Osteoblast (primary cell): Measurements from ENCODE around the gene GPRIN2. TPM values are rescaled to one million over a fixed set of nuclear protein-coding genes. Genes with fewer than 3 reads are reported as not detected.
"Not testable (repeated sequence)": the region's sequence is repeated elsewhere in the genome, so short reads cannot be mapped to it uniquely, and the experiment has no call there.

ENCODE experiments used
- DNase-seq: peaks from one replicate; pipeline ENCODE4 v3.0.0; 2011; ENCODE audit warnings: low spot score, mixed read lengths; ENCODE audit not compliant: insufficient read length; ENCODE audit errors: missing footprints
- H2AFZ ChIP-seq: 2 replicates; pipeline ENCODE4 v1.6.0; 2011; ENCODE audit warnings: mild to moderate bottlenecking, low read length
- H3K27ac ChIP-seq: 2 replicates; pipeline ENCODE4 v1.5.1; 2011; ENCODE audit warnings: mild to moderate bottlenecking, low read depth, low read length, moderate library complexity
- H3K27me3 ChIP-seq: 2 replicates; pipeline ENCODE4 v1.6.0; 2012; ENCODE audit warnings: mild to moderate bottlenecking, control low read depth, inconsistent platforms, low read length, moderate library complexity; ENCODE audit not compliant: insufficient read depth
- H3K36me3 ChIP-seq: 2 replicates; pipeline ENCODE4 v1.5.1; 2011; ENCODE audit warnings: mild to moderate bottlenecking, low read length, control low read depth, moderate library complexity; ENCODE audit not compliant: insufficient read depth
- H3K4me1 ChIP-seq: 2 replicates; pipeline ENCODE4 v1.5.1; 2011; ENCODE audit warnings: mild to moderate bottlenecking, low read length, control low read depth, moderate library complexity; ENCODE audit not compliant: insufficient read depth
- H3K4me2 ChIP-seq: 2 replicates; pipeline ENCODE4 v1.6.0; 2011; ENCODE audit warnings: mild to moderate bottlenecking, low read length; ENCODE audit not compliant: insufficient read depth
- H3K4me3 ChIP-seq: fragments of 200-600 bp; sonication (generic); 3 replicates; pipeline ENCODE4 v1.5.1; 2012; ENCODE audit warnings: mild to moderate bottlenecking, low read length, inconsistent platforms; ENCODE audit not compliant: insufficient read depth
- H3K79me2 ChIP-seq: 2 replicates; pipeline ENCODE4 v1.6.0; 2012; ENCODE audit warnings: mild to moderate bottlenecking, low read length, control low read depth, inconsistent platforms; ENCODE audit not compliant: insufficient read depth
- H3K9me3 ChIP-seq: 2 replicates; pipeline ENCODE4 v1.5.1; 2011; ENCODE audit warnings: low read depth, low read length, control low read depth
- H4K20me1 ChIP-seq: 2 replicates; pipeline ENCODE4 v1.6.0; 2012; ENCODE audit warnings: mild to moderate bottlenecking, low read length, control low read depth; ENCODE audit not compliant: insufficient read depth
- CTCF ChIP-seq: IDR thresholded peaks from 2 replicates; pipeline ENCODE4 v1.5.1; 2011; ENCODE audit warnings: mild to moderate bottlenecking, low read depth, low read length, moderate library complexity; ENCODE audit errors: extremely low read depth
- total RNA-seq: library from RNA; depleted of rRNA; stranded (reverse); fragments of >200 nt; gene quantifications from 2 replicates; pipeline ENCODE4 v1.2.3, GENCODE V29; 2012

GPRIN2 gene
- not detected in 2 replicates for total RNA-seq

DNA sequence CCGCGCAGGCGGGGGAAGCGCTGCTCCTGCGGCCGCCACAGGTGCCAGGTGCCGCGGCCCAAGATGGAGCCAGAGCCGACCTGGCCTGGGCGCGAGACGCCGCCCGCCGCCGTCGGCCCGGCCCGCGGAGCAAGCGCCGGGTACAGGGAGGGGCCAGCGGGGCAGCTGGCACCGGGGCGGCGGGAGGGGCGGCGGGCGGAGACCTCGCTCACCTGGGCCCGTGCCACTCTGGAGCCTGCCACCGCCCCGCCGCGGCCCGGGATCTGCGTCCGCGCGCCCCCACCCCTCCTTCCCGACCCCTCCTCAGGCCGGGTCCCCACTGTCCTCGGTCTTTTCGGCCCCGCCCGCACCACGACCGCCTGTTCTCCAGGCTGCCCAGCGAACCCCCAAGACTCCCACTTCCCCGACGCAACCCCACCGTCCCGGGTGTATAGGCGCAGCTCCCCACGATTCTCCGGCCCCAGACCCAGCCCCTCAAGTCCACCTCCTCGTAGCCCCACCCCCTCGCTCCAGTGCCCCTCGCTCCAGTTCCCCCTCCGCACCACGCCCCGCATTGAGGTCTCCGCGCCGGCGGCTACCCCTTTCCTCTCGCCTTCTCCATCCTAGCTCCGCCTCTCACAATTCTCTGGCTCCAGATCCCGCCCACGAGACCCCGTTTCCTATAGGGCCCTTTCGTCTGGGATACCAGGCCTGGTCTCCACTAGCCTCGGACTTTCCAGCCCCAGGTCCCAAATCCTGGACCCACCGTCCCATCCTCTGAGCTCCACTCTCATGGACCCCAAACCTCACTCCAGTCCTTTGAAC, at the start of gene GPRIN2:
Gene GPRIN2 (minus strand): TSS at position 144 of the 804 bp plus-strand sequence. CDS start 5,922 bp downstream, outside the sequence.
- peak; percentile 84 for DNase-seq
- H3K4me2 ChIP-seq = no peak within 1 kb of the TSS
- H3K27me3 ChIP-seq = peaks cover 65% of the 10 kb centered on the region
- no peaks in the 10 kb centered on the region for H3K79me2 ChIP-seq
- peaks cover 4% of the 10 kb centered on the region for H4K20me1 ChIP-seq
- no peak within 1 kb of the TSS for H2AFZ ChIP-seq
- H3K27ac ChIP-seq = no peak within 1 kb of the TSS
- H3K4me3 ChIP-seq = no peak within 1 kb of the TSS
- H3K36me3 ChIP-seq = no peaks in the 10 kb centered on the region
- H3K9me3 ChIP-seq = no peaks in the 10 kb centered on the region
- H3K4me1 ChIP-seq = no peaks in the 10 kb centered on the region
- TF ChIP-seq CTCF = no peak

DNA sequence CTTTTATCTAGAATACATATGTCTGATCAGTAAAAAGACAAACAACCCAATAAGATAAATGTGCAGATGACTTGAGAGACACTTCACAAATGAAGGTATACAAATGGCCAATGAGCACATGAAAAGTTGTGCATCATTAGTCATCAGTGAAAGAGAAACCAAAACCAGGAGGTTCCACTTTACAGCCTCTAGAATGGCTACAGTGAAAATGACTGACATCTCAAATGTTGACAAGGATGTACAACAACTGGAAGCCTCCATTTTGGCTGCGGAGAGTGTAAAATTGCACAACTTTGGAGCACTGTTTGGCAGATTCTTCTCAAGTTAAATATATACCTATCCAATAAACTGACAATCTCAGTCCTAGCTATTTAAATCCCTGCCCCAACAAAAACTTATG, 44.1 kb upstream of the GPRIN2 start:
- not testable (repeated sequence) for H3K36me3 ChIP-seq, H3K9me3 ChIP-seq, H3K27me3 ChIP-seq, H3K4me3 ChIP-seq, H3K79me2 ChIP-seq, H4K20me1 ChIP-seq, DNase-seq, H3K4me1 ChIP-seq, H3K4me2 ChIP-seq, H3K27ac ChIP-seq, H2AFZ ChIP-seq

GRCh38 chr10:46597616-46598246, 41.3 kb upstream of the GPRIN2 start:
- H3K4me3 ChIP-seq = peak overlapping the region; percentile 54

GRCh38 chr10:46596570-46596969, 40.1 kb upstream of the GPRIN2 start:
- H2AFZ ChIP-seq, H3K79me2 ChIP-seq, H3K27me3 ChIP-seq, H3K9me3 ChIP-seq, H3K36me3 ChIP-seq, H3K27ac ChIP-seq, H3K4me2 ChIP-seq, H3K4me3 ChIP-seq, H3K4me1 ChIP-seq, DNase-seq, H4K20me1 ChIP-seq: not testable (repeated sequence)

More at GRCh38 chr10:46597616-46598246, 41.3 kb upstream of the GPRIN2 start:
- H3K4me1 ChIP-seq, H3K27ac ChIP-seq, H4K20me1 ChIP-seq, H3K36me3 ChIP-seq, DNase-seq, H2AFZ ChIP-seq, H3K79me2 ChIP-seq, H3K27me3 ChIP-seq, H3K9me3 ChIP-seq: not testable (repeated sequence)
- peak overlapping the region; percentile 55 for H3K4me2 ChIP-seq

DNA sequence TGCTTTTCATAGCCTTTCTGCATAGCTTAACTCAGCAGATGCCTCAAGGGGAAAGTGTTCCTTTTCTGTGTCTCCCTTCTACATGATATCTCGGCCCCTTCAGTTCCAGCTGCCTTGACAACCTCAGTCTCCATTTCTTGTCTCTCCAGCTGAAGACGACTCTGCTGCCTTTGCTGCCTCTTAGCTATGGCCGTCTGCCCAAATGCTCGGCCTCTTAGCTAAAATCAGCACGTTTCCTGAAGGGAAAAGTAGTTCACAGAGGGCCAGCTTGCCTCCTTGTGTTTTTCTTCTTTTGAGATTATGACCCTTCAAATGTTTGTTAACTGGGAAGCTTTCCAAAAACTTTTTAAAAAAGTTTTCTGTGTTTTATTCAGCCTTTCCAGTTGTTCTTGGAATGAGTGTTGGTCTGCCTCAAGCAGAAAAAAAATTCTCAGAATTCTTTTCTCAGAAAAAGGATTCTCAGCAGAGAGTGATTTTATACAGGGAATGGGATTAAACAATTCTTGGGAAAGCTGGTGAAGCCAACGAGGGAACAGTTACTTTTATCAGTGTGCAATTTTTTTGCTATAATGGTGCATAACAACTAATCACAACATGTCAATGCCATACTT, 38.1 kb upstream of the GPRIN2 start:
- H3K4me2 ChIP-seq, H3K4me1 ChIP-seq, H4K20me1 ChIP-seq, H3K4me3 ChIP-seq, H3K9me3 ChIP-seq, H2AFZ ChIP-seq, H3K79me2 ChIP-seq, H3K36me3 ChIP-seq, H3K27ac ChIP-seq, DNase-seq, H3K27me3 ChIP-seq: not testable (repeated sequence)

GRCh38 chr10:46593307-46593706, 36.8 kb upstream of the GPRIN2 start:
- not testable (repeated sequence) for H3K4me2 ChIP-seq, H3K4me1 ChIP-seq, H3K79me2 ChIP-seq, H3K9me3 ChIP-seq, H3K27ac ChIP-seq, H2AFZ ChIP-seq, H3K36me3 ChIP-seq, DNase-seq, H3K4me3 ChIP-seq, H3K27me3 ChIP-seq, H4K20me1 ChIP-seq

- H3K27ac ChIP-seq, H2AFZ ChIP-seq, H3K4me2 ChIP-seq, DNase-seq, H3K4me3 ChIP-seq, H3K79me2 ChIP-seq, H3K4me1 ChIP-seq, H3K9me3 ChIP-seq, H3K36me3 ChIP-seq, H4K20me1 ChIP-seq, H3K27me3 ChIP-seq: not testable (repeated sequence)
These were observed 34.6 kb upstream of the GPRIN2 start for GRCh38 chr10:46591053-46591452.

- H3K79me2 ChIP-seq, H3K9me3 ChIP-seq, H4K20me1 ChIP-seq, H3K4me1 ChIP-seq, DNase-seq, H3K4me2 ChIP-seq, H3K27me3 ChIP-seq, H3K4me3 ChIP-seq, H3K36me3 ChIP-seq, H2AFZ ChIP-seq, H3K27ac ChIP-seq: not testable (repeated sequence)
These were observed 33.1 kb upstream of the GPRIN2 start for GRCh38 chr10:46589589-46589988.
